BE2C (cell line): Measurements from ENCODE around the gene PRM3.

Experiments used
- DNase-seq: peaks from one replicate; pipeline ENCODE4 v3.0.0-alpha.2; 2020
- H3K27me3 ChIP-seq: fragments of 250-450 bp; sonication (Bioruptor Pico); 2 replicates; pipeline ENCODE4 v1.5.1; 2020; ENCODE audit warnings: mild to moderate bottlenecking
- H3K36me3 ChIP-seq: fragments of 250-450 bp; sonication (Bioruptor Pico); 2 replicates; pipeline ENCODE4 v1.5.1; 2020; ENCODE audit warnings: mild to moderate bottlenecking
- H3K4me1 ChIP-seq: fragments of 250-450 bp; sonication (Bioruptor Pico); 2 replicates; pipeline ENCODE4 v1.5.1; 2020
- H3K4me3 ChIP-seq: 2 replicates; pipeline ENCODE4 v1.5.1; 2011; ENCODE audit warnings: low read depth, low read length
- H3K9me3 ChIP-seq: fragments of 250-450 bp; sonication (Bioruptor Pico); 2 replicates; pipeline ENCODE4 v1.5.1; 2020
- CTCF ChIP-seq: IDR thresholded peaks from 2 replicates; pipeline ENCODE4 v1.5.1; 2012; ENCODE audit warnings: mild to moderate bottlenecking, low read depth, low read length

The PRM3 gene

GRCh38 chr16:11241480-11242204 lies 31.8 kb downstream of the PRM3 start:
- DNase-seq = no peak
- TF ChIP-seq CTCF = no peak
- no peaks in the 10 kb centered on the region for H3K9me3 ChIP-seq
- H3K4me1 ChIP-seq = no peaks in the 10 kb centered on the region
- no peaks in the 10 kb centered on the region for H3K36me3 ChIP-seq
- H3K4me3 ChIP-seq = no peak overlapping the region
- H3K27me3 ChIP-seq = no peaks in the 10 kb centered on the region

- H3K36me3 ChIP-seq = no peaks in the 10 kb centered on the region
- H3K4me3 ChIP-seq = no peak overlapping the region
- DNase-seq = no peak
- no peak for TF ChIP-seq CTCF
- H3K27me3 ChIP-seq = no peaks in the 10 kb centered on the region
- H3K9me3 ChIP-seq = no peaks in the 10 kb centered on the region
- no peaks in the 10 kb centered on the region for H3K4me1 ChIP-seq
Measured at GRCh38 chr16:11240636-11241473, 32.6 kb downstream of the PRM3 start.

GRCh38 chr16:11239644-11240632 lies 33.5 kb downstream of the PRM3 start:
- no peaks in the 10 kb centered on the region for H3K36me3 ChIP-seq
- no peaks in the 10 kb centered on the region for H3K4me1 ChIP-seq
- no peak for DNase-seq
- H3K4me3 ChIP-seq = no peak overlapping the region
- TF ChIP-seq CTCF = no peak
- H3K27me3 ChIP-seq = no peaks in the 10 kb centered on the region
- H3K9me3 ChIP-seq = no peaks in the 10 kb centered on the region

- no peak overlapping the region for H3K4me3 ChIP-seq
- no peaks in the 10 kb centered on the region for H3K9me3 ChIP-seq
- no peak for DNase-seq
- no peaks in the 10 kb centered on the region for H3K4me1 ChIP-seq
- no peaks in the 10 kb centered on the region for H3K36me3 ChIP-seq
- TF ChIP-seq CTCF = no peak
- H3K27me3 ChIP-seq = no peaks in the 10 kb centered on the region
Measured at GRCh38 chr16:11238272-11239202, 34.9 kb downstream of the PRM3 start.

GRCh38 chr16:11236461-11237254 lies 36.8 kb downstream of the PRM3 start:
- Histone ChIP-seq H3K4me1 (no peaks in the 10 kb centered on the region), H3K9me3 (no peaks in the 10 kb centered on the region), H3K36me3 (no peaks in the 10 kb centered on the region), H3K4me3 (no peak overlapping the region), H3K27me3 (no peaks in the 10 kb centered on the region)
- TF ChIP-seq CTCF = no peak
- no peak for DNase-seq
